Measurements from ENCODE around the gene USP32. TPM values are rescaled to one million over a fixed set of nuclear protein-coding genes. Genes with fewer than 3 reads are reported as not detected.

USP32 gene
- total and polyA plus RNA-seq, 8 donors, result 7.7 to 25.5 (median 15.8) TPM

- H3K9me3 ChIP-seq, result no peaks in the 10 kb centered on the region
- TF ChIP-seq CTCF (IDR thresholded peaks at IDR 0.05), result no peak
- WGBS, 2 donors, result 81 to 87% methylated on average over 4 of the region's 4 CpGs
- H3K27me3 ChIP-seq, result no peaks in the 10 kb centered on the region
- no peak overlapping the region for H3K27ac ChIP-seq
- no peak overlapping the region for H3K4me3 ChIP-seq
- DNase-seq, result no peak
- H3K36me3 ChIP-seq, result no peaks in the 10 kb centered on the region
- no peak for FAIRE-seq
- intact Hi-C loops (cut with DNase I), result no loop called here
- peaks cover 0 to under 1% (median 0%) of the 10 kb centered on the region in 3 donors for H3K4me1 ChIP-seq
- ATAC-seq, result no peak
These were observed 262.8 kb downstream of the USP32 start for GRCh38 chr17:60129164-60129563.

Other genes starting within 250 kb of the USP32 start
- gene CA4, start 242.2 kb downstream of the USP32 start, total RNA-seq, result 10 to 100 TPM in 5 of 6 donors, 1 to 10 TPM in 1; 7.5 to 22.5 (median 18.5) TPM
- gene CA4, start 242.2 kb downstream of the USP32 start, polyA plus RNA-seq, result 10 to 100 TPM; 32.0 to 75.7 TPM
- not detected for gene CHCT1, start 30.4 kb upstream of the USP32 start, total RNA-seq
- under 1 TPM in 1 of 2 donors, not detected in 1; 0.14 TPM for gene CHCT1, start 30.4 kb upstream of the USP32 start, polyA plus RNA-seq
- 10 to 100 TPM; 16.9 to 29.6 (median 19.0) TPM for gene APPBP2, start 134.1 kb upstream of the USP32 start, total RNA-seq
- 1 to 10 TPM; 4.0 to 7.2 TPM for gene APPBP2, start 134.1 kb upstream of the USP32 start, polyA plus RNA-seq
- 10 to 100 TPM in 1 of 6 donors, 1 to 10 TPM in 5; 5.6 to 11.6 (median 7.5) TPM for gene PPM1D, start 208.1 kb upstream of the USP32 start, total RNA-seq
- 1 to 10 TPM; 1.9 to 3.4 TPM for gene PPM1D, start 208.1 kb upstream of the USP32 start, polyA plus RNA-seq